Neuronal stem cell (in vitro differentiated cells): ENCODE results near the gene SHQ1.
A peak's percentile ranks its signal among the peaks of the same experiment; 100 is the strongest.

Source experiments
- DNase-seq: peaks from one replicate; pipeline ENCODE4 v3.0.0-alpha.2; 2013; ENCODE audit warnings: low spot score
- H2AFZ ChIP-seq: one replicate; pipeline ENCODE4 v1.6.1; 2013; ENCODE audit warnings: mild to moderate bottlenecking, low read length, inconsistent platforms
- H2AK5ac ChIP-seq: 2 replicates; pipeline ENCODE4 v1.6.1; 2013; ENCODE audit warnings: low read depth, mild to moderate bottlenecking, inconsistent platforms, low read length, moderate library complexity, mixed read lengths
- H2BK120ac ChIP-seq: 2 replicates; pipeline ENCODE4 v1.6.1; 2013; ENCODE audit warnings: low read depth, mild to moderate bottlenecking, inconsistent platforms, low read length, moderate library complexity, mixed read lengths
- H2BK12ac ChIP-seq: one replicate; pipeline ENCODE4 v1.6.1; 2013; ENCODE audit warnings: low read length, inconsistent platforms
- H2BK15ac ChIP-seq: 2 replicates; pipeline ENCODE4 v1.6.1; 2013; ENCODE audit warnings: mild to moderate bottlenecking, low read length, inconsistent platforms, mixed read lengths
- H2BK5ac ChIP-seq: one replicate; pipeline ENCODE4 v1.6.1; 2013; ENCODE audit warnings: inconsistent platforms, mild to moderate bottlenecking, low read length, moderate library complexity
- H3K14ac ChIP-seq: one replicate; pipeline ENCODE4 v1.6.1; 2013; ENCODE audit warnings: low read length, inconsistent platforms
- H3K18ac ChIP-seq: 2 replicates; pipeline ENCODE4 v1.6.1; 2013; ENCODE audit warnings: low read length, inconsistent platforms
- H3K23ac ChIP-seq: 2 replicates; pipeline ENCODE4 v1.6.1; 2013; ENCODE audit warnings: low read depth, mild to moderate bottlenecking, mixed read lengths, low read length, inconsistent platforms; ENCODE audit not compliant: poor library complexity
- H3K27ac ChIP-seq: replicated peaks from 3 replicates; pipeline ENCODE4 v1.5.1; 2013; ENCODE audit warnings: low read length, inconsistent platforms
- H3K27me3 ChIP-seq, 3 experiments: 2 replicates each; pipeline ENCODE4 v1.6.1; 2013; ENCODE audit warnings: low read length in 3 of 3, mild to moderate bottlenecking in 2 of 3, inconsistent platforms in 1 of 3, low read depth in 1 of 3, mixed read lengths in 1 of 3, moderate library complexity in 1 of 3; ENCODE audit not compliant: control insufficient read depth in 3 of 3, insufficient read depth in 3 of 3
- H3K36me3 ChIP-seq, 2 donors: replicated peaks in 1 of 2; 2 replicates each; pipeline ENCODE4 v1.6.1; 2013; ENCODE audit warnings: low read length in 2 of 2; ENCODE audit not compliant: control insufficient read depth in 2 of 2, insufficient read depth in 2 of 2
- H3K4ac ChIP-seq: 2 replicates; pipeline ENCODE4 v1.6.1; 2013; ENCODE audit warnings: inconsistent platforms, mild to moderate bottlenecking, low read length, moderate library complexity
- H3K4me1 ChIP-seq, 2 donors: 1 replicate in 1 of 2; 2 replicates in 1 of 2; pipeline ENCODE4 v1.6.1; 2013; ENCODE audit warnings: low read length in 2 of 2, low read depth in 1 of 2; ENCODE audit not compliant: control insufficient read depth in 2 of 2, insufficient read depth in 1 of 2
- H3K4me2 ChIP-seq: one replicate; pipeline ENCODE4 v1.6.1; 2013; ENCODE audit warnings: mild to moderate bottlenecking, low read length, inconsistent platforms; ENCODE audit not compliant: insufficient read depth, poor library complexity, severe bottlenecking
- H3K4me3 ChIP-seq, 2 donors: 2 replicates each; pipeline ENCODE4 v1.5.1; 2013; ENCODE audit warnings: low read length in 2 of 2, mild to moderate bottlenecking in 2 of 2, inconsistent platforms in 1 of 2, moderate library complexity in 1 of 2
- H3K79me1 ChIP-seq: one replicate; pipeline ENCODE4 v1.6.1; 2013; ENCODE audit warnings: low read depth, mild to moderate bottlenecking, inconsistent platforms, low read length, moderate library complexity
- H3K9ac ChIP-seq: one replicate; pipeline ENCODE4 v1.6.1; 2013; ENCODE audit warnings: mild to moderate bottlenecking, low read depth, low read length, inconsistent platforms; ENCODE audit not compliant: poor library complexity
- H3K9me3 ChIP-seq, 2 donors: replicated peaks in 1 of 2; 2 replicates each; pipeline versions ENCODE3 to v1.6.1; 2013; ENCODE audit warnings: low read length in 2 of 2, mild to moderate bottlenecking in 2 of 2, inconsistent platforms in 1 of 2, low read depth in 1 of 2, mixed read lengths in 1 of 2, moderate library complexity in 1 of 2; ENCODE audit not compliant: control insufficient read depth in 2 of 2, insufficient read depth in 1 of 2
- H4K8ac ChIP-seq: one replicate; pipeline ENCODE4 v1.6.1; 2013; ENCODE audit warnings: low read depth, mild to moderate bottlenecking, inconsistent platforms, low read length, moderate library complexity
- H4K91ac ChIP-seq: one replicate; pipeline ENCODE4 v1.6.1; 2013; ENCODE audit warnings: low read length, low read depth, mild to moderate bottlenecking, inconsistent platforms; ENCODE audit not compliant: poor library complexity
- WGBS, 2 donors: extraction: QIAGEN DNeasy Blood & Tissue Kit; methylation state at CpG; one replicate each; pipeline ENCODE4 v1.1.7; 2013; ENCODE audit warnings: missing lambda C conversion rate in 2 of 2, mixed read lengths in 1 of 2; ENCODE audit not compliant: insufficient read length in 2 of 2, insufficient replicate concordance in 1 of 2; ENCODE audit errors: extremely low coverage in 2 of 2; 5-methylcytosine and 5-hydroxymethylcytosine counted together

SHQ1 gene

DNA sequence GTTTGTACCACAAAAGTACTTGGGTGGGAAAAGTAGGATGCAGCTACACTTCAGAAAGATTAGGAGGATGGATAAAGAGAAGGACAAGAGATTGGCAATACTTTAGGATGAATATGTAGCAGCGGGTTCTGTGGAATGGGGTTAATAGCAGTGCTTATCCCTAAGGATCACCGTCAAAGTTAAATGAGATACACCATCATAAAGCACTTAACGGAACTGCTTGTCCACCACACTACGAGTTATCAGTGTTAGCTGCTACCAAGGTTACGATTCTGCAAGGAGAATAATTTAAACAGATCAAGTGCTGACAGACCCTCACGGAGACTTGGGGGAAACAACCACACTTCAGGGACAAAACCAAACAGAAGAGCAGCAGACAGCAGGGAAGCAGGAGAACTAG, 963 bp downstream of the SHQ1 start:
- Histone ChIP-seq H3K14ac (no peak overlapping the region), H3K4me3 (peak overlapping the region; percentile 60 to 84), H2BK12ac (no peak overlapping the region), H3K9ac (no peak overlapping the region), H3K36me3 (peaks cover 0 to 3% of the 10 kb centered on the region in 2 donors), H3K4me1 (peaks cover 3 to 4% of the 10 kb centered on the region in 2 donors), H2BK15ac (no peak overlapping the region), H2AK5ac (no peak overlapping the region), H4K91ac (no peak overlapping the region), H3K23ac (no peak overlapping the region), H3K27me3 (peaks cover 0 to 24% (median 19%) of the 10 kb centered on the region in 3 experiments), H4K8ac (no peak overlapping the region), H3K4ac (no peak overlapping the region), H2BK5ac (no peak overlapping the region), H2BK120ac (no peak overlapping the region), H3K27ac (no peak overlapping the region), H3K4me2 (peak overlapping the region; percentile 72), H3K9me3 (no peaks in the 10 kb centered on the region), H3K18ac (no peak overlapping the region), H2AFZ (peak overlapping the region; percentile 85), H3K79me1 (peaks cover 2% of the 10 kb centered on the region)
- WGBS, 2 donors: no CpG with 5 or more reads among the region's 6 CpGs
- DNase-seq: no peak

DNA sequence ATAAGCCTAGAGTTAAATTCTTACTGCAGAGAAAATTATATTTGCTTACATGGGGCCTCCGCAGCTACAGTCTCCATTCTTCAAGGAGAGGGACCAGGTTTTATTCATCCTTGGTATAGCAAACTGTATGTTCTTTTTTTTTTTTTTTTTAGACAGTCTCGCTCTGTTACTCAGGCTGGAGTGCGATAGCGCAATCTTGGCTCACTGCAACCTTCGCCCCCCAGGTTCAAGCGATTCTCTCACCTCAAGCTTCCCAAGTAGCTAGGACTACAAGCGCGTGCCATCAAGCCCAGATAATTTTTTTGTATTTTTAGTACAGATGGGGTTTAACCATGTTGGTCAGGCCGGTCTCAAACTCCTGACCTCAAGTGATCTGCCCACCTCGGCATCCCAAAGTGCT, 2.1 kb downstream of the SHQ1 start:
- no CpG with 5 or more reads among the region's 10 CpGs for WGBS, 2 donors
- Histone ChIP-seq H2BK5ac (no peak overlapping the region), H3K4me1 (peaks cover 3 to 4% of the 10 kb centered on the region in 2 donors), H3K9me3 (peaks cover 0 to 10% of the 10 kb centered on the region in 2 donors), H4K91ac (no peak overlapping the region), H3K79me1 (peaks cover 2% of the 10 kb centered on the region), H3K14ac (no peak overlapping the region), H2BK120ac (no peak overlapping the region), H2AFZ (no peak overlapping the region), H4K8ac (no peak overlapping the region), H3K4me2 (no peak overlapping the region), H3K27ac (no peak overlapping the region), H3K27me3 (peaks cover 0 to 24% (median 19%) of the 10 kb centered on the region in 3 experiments), H2BK15ac (no peak overlapping the region), H3K36me3 (peaks cover 5 to 14% of the 10 kb centered on the region in 2 donors), H3K4ac (no peak overlapping the region), H3K23ac (no peak overlapping the region), H2BK12ac (no peak overlapping the region), H2AK5ac (no peak overlapping the region), H3K4me3 (no peak overlapping the region), H3K18ac (no peak overlapping the region), H3K9ac (no peak overlapping the region)
- DNase-seq: no peak

DNA sequence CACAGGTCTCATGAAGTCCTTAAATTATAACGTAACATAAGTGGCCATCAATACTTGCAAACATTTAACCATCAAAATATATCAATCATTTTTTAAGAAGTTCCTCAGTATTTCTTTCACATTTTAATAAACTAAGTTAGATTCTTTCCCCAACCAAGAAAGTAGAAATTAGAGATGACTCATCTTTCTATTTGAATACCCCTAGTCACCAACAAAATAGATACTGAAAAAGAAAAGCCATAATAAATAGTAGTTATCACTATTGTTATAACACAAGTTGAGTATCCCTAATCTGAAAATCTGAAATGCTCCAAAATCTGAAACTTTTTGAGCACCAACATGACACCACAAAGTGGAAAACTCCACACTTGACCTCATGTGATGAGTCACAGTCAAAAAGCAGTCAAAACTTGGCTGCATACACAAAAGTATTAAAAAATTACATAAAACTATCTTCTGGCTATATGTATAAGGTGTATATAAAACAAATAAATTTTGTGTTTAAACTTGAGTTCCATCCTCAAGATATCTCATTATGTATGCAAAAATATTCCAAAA, 3.7 kb downstream of the SHQ1 start:
- no peak overlapping the region for H2BK120ac ChIP-seq
- H3K18ac ChIP-seq: no peak overlapping the region
- no peak overlapping the region for H3K4ac ChIP-seq
- H3K27ac ChIP-seq: no peak overlapping the region
- no peak overlapping the region for H3K4me3 ChIP-seq
- H3K9ac ChIP-seq: no peak overlapping the region
- H2AFZ ChIP-seq: no peak overlapping the region
- H3K79me1 ChIP-seq: peaks cover 2% of the 10 kb centered on the region
- H3K4me1 ChIP-seq: peaks cover 3 to 4% of the 10 kb centered on the region in 2 donors
- no peak for DNase-seq
- H3K23ac ChIP-seq: no peak overlapping the region
- H4K8ac ChIP-seq: no peak overlapping the region
- peaks cover 0 to 16% (median 10%) of the 10 kb centered on the region in 3 experiments for H3K27me3 ChIP-seq
- H2BK5ac ChIP-seq: no peak overlapping the region
- H3K14ac ChIP-seq: no peak overlapping the region
- H2BK15ac ChIP-seq: no peak overlapping the region
- no peak overlapping the region for H2BK12ac ChIP-seq
- peaks cover 5 to 24% of the 10 kb centered on the region in 2 donors for H3K36me3 ChIP-seq
- no peak overlapping the region for H2AK5ac ChIP-seq
- H3K9me3 ChIP-seq: peaks cover 0 to 11% of the 10 kb centered on the region in 2 donors
- no peak overlapping the region for H3K4me2 ChIP-seq
- no CpG with 5 or more reads among the region's 1 CpG for WGBS, 2 donors
- H4K91ac ChIP-seq: no peak overlapping the region

DNA sequence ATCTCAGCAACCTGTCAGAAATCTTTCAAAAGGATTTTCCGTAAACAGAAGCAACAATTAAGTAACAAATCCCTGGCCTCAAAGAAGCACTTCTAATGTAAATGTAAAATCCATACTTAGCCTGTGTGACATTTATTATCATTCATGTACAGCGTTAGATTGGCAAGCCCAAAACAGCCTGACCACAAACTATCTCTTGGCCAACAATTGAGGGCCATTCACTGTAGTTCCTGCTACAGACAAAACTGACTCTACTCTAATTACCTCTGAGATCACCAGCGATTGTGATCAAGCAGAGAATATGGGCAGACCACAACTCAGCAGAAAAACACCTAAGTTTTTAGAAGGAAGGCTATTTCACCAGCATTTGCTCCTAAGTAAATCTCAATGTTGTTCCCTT, 9.2 kb downstream of the SHQ1 start:
- H3K27me3 ChIP-seq: no peaks in the 10 kb centered on the region
- no peak overlapping the region for H3K4ac ChIP-seq
- WGBS, 2 donors: no CpG with 5 or more reads among the region's 3 CpGs
- no peak overlapping the region for H3K14ac ChIP-seq
- no peaks in the 10 kb centered on the region for H3K79me1 ChIP-seq
- H2BK5ac ChIP-seq: no peak overlapping the region
- no peaks in the 10 kb centered on the region for H3K4me1 ChIP-seq
- peaks cover 7 to 39% of the 10 kb centered on the region in 2 donors for H3K36me3 ChIP-seq
- H3K23ac ChIP-seq: no peak overlapping the region
- H2BK12ac ChIP-seq: no peak overlapping the region
- no peak overlapping the region for H2BK15ac ChIP-seq
- H3K9ac ChIP-seq: no peak overlapping the region
- no peak overlapping the region for H3K18ac ChIP-seq
- H2AK5ac ChIP-seq: no peak overlapping the region
- H4K91ac ChIP-seq: no peak overlapping the region
- no peak overlapping the region for H3K4me2 ChIP-seq
- H3K27ac ChIP-seq: no peak overlapping the region
- H2BK120ac ChIP-seq: no peak overlapping the region
- DNase-seq: no peak
- no peak overlapping the region for H4K8ac ChIP-seq
- no peak overlapping the region for H2AFZ ChIP-seq
- no peak overlapping the region for H3K4me3 ChIP-seq
- peaks cover 0 to 11% of the 10 kb centered on the region in 2 donors for H3K9me3 ChIP-seq
